HCT116 (cell line): ENCODE measurements around the gene IQSEC3. TPM values are rescaled to one million over a fixed set of nuclear protein-coding genes. Genes with fewer than 3 reads are reported as not detected.
"Not testable (repeated sequence)": the region's sequence is repeated elsewhere in the genome, so short reads cannot be mapped to it uniquely, and the experiment has no call there.

Source experiments
- ATAC-seq: fragments of 200-7000 bp; cut with Tn5 transposase; 2 replicates; pipeline ENCODE4 v1.9.1; 2020; ENCODE audit warnings: mild to moderate bottlenecking, moderate library complexity
- BruUV-seq: library from RNA; stranded (reverse); fragments of 400-500 nt; replicated peaks from 2 replicates; lab custom pipeline; 2021; lab: Mats Ljungman, UMichigan
- CTCF ChIA-PET: fragments of 300-600 bp; sonication (Branson Sonifier 250); formaldehyde crosslinking; loops from one replicate; lab custom pipeline; 2021; ENCODE audit warnings: antibody characterized with exemption; lab: Charles Lee
- POLR2A ChIA-PET: fragments of 300-600, 350-600 bp; sonication (Branson Sonifier 250); formaldehyde crosslinking; loops from one replicate; lab custom pipeline; 2021; ENCODE audit warnings: antibody characterized with exemption; lab: Charles Lee
- RAD21 ChIA-PET, 2 experiments: fragments of 300-600 bp; sonication (Branson Sonifier 250); formaldehyde crosslinking; loops; one replicate each; lab custom pipeline; 2023; ENCODE audit warnings: low total read pairs in 2 of 2; ENCODE audit not compliant: uncharacterized antibody in 2 of 2, unreplicated experiment in 2 of 2, low non-redundant PET in 1 of 2; lab: Charles Lee
- DNase-seq: peaks from one replicate; pipeline ENCODE4 v3.0.0-alpha.2; 2010; ENCODE audit warnings: low read depth, low spot score
- H2AFZ ChIP-seq: fragments of 200-600 bp; shearing (Covaris generic), sonication (generic); 2 replicates; pipeline ENCODE4 v1.6.1; 2017; ENCODE audit warnings: low read depth, mixed run types, mixed read lengths, antibody characterized with exemption, low read length; ENCODE audit not compliant: poor library complexity, severe bottlenecking
- H3K27ac ChIP-seq: 2 replicates; pipeline ENCODE4 v1.5.1; 2012; ENCODE audit warnings: low read depth, low read length
- H3K27me3 ChIP-seq: fragments of 200-600 bp; sonication (generic); 2 replicates; pipeline ENCODE4 v1.6.1; 2016; ENCODE audit warnings: mixed run types, low read length, mixed read lengths; ENCODE audit not compliant: insufficient read depth
- H3K36me3 ChIP-seq, 2 experiments: fragments of 200-500 bp in 1 of 2; fragments of 200-600 bp in 1 of 2; sonication (Bioruptor generic) in 1 of 2; sonication (generic) in 1 of 2; 2 replicates each; pipeline versions ENCODE4 v1.5.1 to v1.6.1; 2014 to 2016; ENCODE audit warnings: low read length in 2 of 2, inconsistent platforms in 1 of 2, mixed read lengths in 1 of 2, mixed run types in 1 of 2; ENCODE audit not compliant: insufficient read depth in 2 of 2, control insufficient read depth in 1 of 2
- H3K4me1 ChIP-seq, 2 experiments: fragments of 200-600 bp in 1 of 2; sonication (generic) in 1 of 2; 2 replicates each; pipeline versions ENCODE4 v1.5.1 to v1.6.1; 2012 to 2017; ENCODE audit warnings: low read length in 2 of 2, inconsistent platforms in 1 of 2, mild to moderate bottlenecking in 1 of 2, mixed read lengths in 1 of 2, mixed run types in 1 of 2, moderate library complexity in 1 of 2; ENCODE audit not compliant: insufficient read depth in 2 of 2, control insufficient read depth in 1 of 2
- H3K4me2 ChIP-seq: fragments of 200-600 bp; sonication (generic); 2 replicates; pipeline ENCODE4 v1.6.1; 2017; ENCODE audit warnings: mixed run types, low read length, mixed read lengths
- H3K4me3 ChIP-seq, 2 experiments: fragments of 200-600 bp in 1 of 2; sonication (generic) in 1 of 2; replicated peaks in 1 of 2; 2 replicates each; pipeline ENCODE4 v1.5.1; 2011 to 2016; ENCODE audit warnings: low read length in 2 of 2, control low read depth in 1 of 2, low read depth in 1 of 2, mild to moderate bottlenecking in 1 of 2, mixed read lengths in 1 of 2, mixed run types in 1 of 2
- H3K79me2 ChIP-seq: fragments of 200-600 bp; sonication (generic); 2 replicates; pipeline ENCODE4 v1.6.1; 2017; ENCODE audit warnings: mild to moderate bottlenecking, mixed run types, low read length, moderate library complexity, mixed read lengths; ENCODE audit not compliant: insufficient read depth
- H3K9ac ChIP-seq: fragments of 200-600 bp; sonication (generic); 2 replicates; pipeline ENCODE4 v1.6.1; 2016; ENCODE audit warnings: low read length, mixed read lengths
- H3K9me2 ChIP-seq: fragments of 200-600 bp; sonication (generic), shearing (Covaris generic); 2 replicates; pipeline ENCODE4 v1.6.1; 2017; ENCODE audit warnings: mixed run types, mild to moderate bottlenecking, moderate library complexity; ENCODE audit not compliant: insufficient read depth
- H3K9me3 ChIP-seq, 2 experiments: fragments of 200-500 bp in 1 of 2; fragments of 200-600 bp in 1 of 2; sonication (Bioruptor generic) in 1 of 2; sonication (generic) in 1 of 2; 2 replicates each; pipeline ENCODE4 v1.6.1; 2014 to 2017; ENCODE audit warnings: low read length in 2 of 2, mixed read lengths in 2 of 2, inconsistent platforms in 1 of 2, low read depth in 1 of 2, mild to moderate bottlenecking in 1 of 2, mixed run types in 1 of 2, moderate library complexity in 1 of 2; ENCODE audit not compliant: control insufficient read depth in 1 of 2, insufficient read depth in 1 of 2
- H4K20me1 ChIP-seq: fragments of 200-600 bp; sonication (generic), shearing (Covaris generic); 2 replicates; pipeline ENCODE4 v1.6.1; 2017; ENCODE audit warnings: mixed run types, mild to moderate bottlenecking, moderate library complexity; ENCODE audit not compliant: insufficient read depth
- ELF1 ChIP-seq: IDR thresholded peaks from 2 replicates; pipeline ENCODE4 v1.6.1; 2012; ENCODE audit warnings: low read depth, borderline replicate concordance
- EZH2 ChIP-seq: fragments of 200-600 bp; sonication (generic); IDR thresholded peaks from 2 replicates; pipeline ENCODE4 v1.6.1; 2017; ENCODE audit warnings: antibody characterized with exemption, mixed run types
- JUND ChIP-seq: IDR thresholded peaks from 2 replicates; pipeline ENCODE4 v1.6.1; 2012
- POLR2AphosphoS5 ChIP-seq: IDR thresholded peaks from 2 replicates; pipeline ENCODE4 v1.6.1; 2011; ENCODE audit warnings: mild to moderate bottlenecking, low read depth, low read length, moderate library complexity
- SIN3A ChIP-seq: IDR thresholded peaks from 2 replicates; pipeline ENCODE4 v1.6.1; 2012; ENCODE audit warnings: low read depth
- SP1 ChIP-seq: IDR thresholded peaks from 2 replicates; pipeline ENCODE4 v1.6.1; 2012; ENCODE audit warnings: low read depth
- SRF ChIP-seq: IDR thresholded peaks from 2 replicates; pipeline ENCODE4 v1.6.1; 2012; ENCODE audit warnings: low read depth
- TCF7L2 ChIP-seq: IDR thresholded peaks from 2 replicates; pipeline ENCODE4 v1.7.0; 2011; ENCODE audit warnings: borderline replicate concordance, inconsistent platforms; ENCODE audit not compliant: insufficient read depth, insufficient read length; ENCODE audit errors: extremely low read depth
- YY1 ChIP-seq: IDR thresholded peaks from 2 replicates; pipeline ENCODE4 v1.6.1; 2011; ENCODE audit warnings: low read length, low read depth, moderate library complexity, mild to moderate bottlenecking; ENCODE audit not compliant: insufficient replicate concordance; ENCODE audit errors: extremely low read depth
- ZFX ChIP-seq: fragments of 450-650 bp; IDR thresholded peaks from 2 replicates; pipeline ENCODE4 v1.6.1; 2017
- ZNF274 ChIP-seq: fragments of 200-500 bp; sonication (Bioruptor generic); IDR thresholded peaks from 2 replicates; pipeline ENCODE4 v1.6.1; 2014; ENCODE audit warnings: mild to moderate bottlenecking, low read depth, low read length, inconsistent platforms
- intact Hi-C: fragments of 100-400 bp; cut with micrococcal nuclease; formaldehyde crosslinking; loops from 2 replicates; pipeline ENCODE4 v1.10.0; 2022
- total RNA-seq: library from RNA; stranded (reverse); gene quantifications from one replicate; pipeline ENCODE4 v1.2.1, GENCODE V29; 2021; ENCODE audit not compliant: unreplicated experiment
- TF ChIP-seq, protein P1 (sequence below): IDR thresholded peaks from 2 replicates; pipeline ENCODE4 v1.6.1; 2012; ENCODE audit warnings: low read depth

Gene IQSEC3
- total RNA-seq, 1 experiment from 2014 or later = not detected

GRCh38 chr12:215116-215515 is 148.5 kb downstream of the IQSEC3 start:
- ChIA-PET CTCF (no interaction called here), POLR2A (no interaction called here), RAD21 (no interaction called here)
- H3K4me2 ChIP-seq = no peak overlapping the region
- H3K9me3 ChIP-seq = no peaks in the 10 kb centered on the region
- no peaks in the 10 kb centered on the region for H3K9me2 ChIP-seq
- BruUV-seq = no TSS peak
- ATAC-seq = no peak
- intact Hi-C loops = loop anchor here (2.0 kb wide), 1 partner anchor 52 kb away; no protein-coding TSS in a partner anchor
- H3K9ac ChIP-seq = no peak overlapping the region
- H3K4me1 ChIP-seq = peaks cover 0 to 2% of the 10 kb centered on the region in 2 experiments; a peak in 1 of 4 replicates
- H4K20me1 ChIP-seq = no peaks in the 10 kb centered on the region
- TF ChIP-seq SP1 = no peak
- no peak for TF ChIP-seq ZNF274
- no peaks in the 10 kb centered on the region for H3K79me2 ChIP-seq
- no peaks in the 10 kb centered on the region for H3K27me3 ChIP-seq
- H2AFZ ChIP-seq = no peak overlapping the region
- no peak for DNase-seq
- H3K4me3 ChIP-seq = no peak overlapping the region
- H3K36me3 ChIP-seq = no peaks in the 10 kb centered on the region
- H3K27ac ChIP-seq = no peak overlapping the region

- H3K9me2 ChIP-seq, H3K4me3 ChIP-seq, H3K9ac ChIP-seq, RAD21 ChIA-PET, H3K4me1 ChIP-seq, intact Hi-C loops, ATAC-seq, H2AFZ ChIP-seq, DNase-seq, H3K36me3 ChIP-seq, POLR2A ChIA-PET, CTCF ChIA-PET, H3K9me3 ChIP-seq, BruUV-seq, H4K20me1 ChIP-seq, H3K79me2 ChIP-seq, H3K27me3 ChIP-seq, H3K4me2 ChIP-seq, H3K27ac ChIP-seq: not testable (repeated sequence)
These were observed 150.5 kb downstream of the IQSEC3 start for GRCh38 chr12:217029-217428.

- ChIA-PET CTCF (no interaction called here), POLR2A (no interaction called here), RAD21 (no interaction called here)
- no TSS peak for BruUV-seq
- ATAC-seq = no peak
- H3K27me3 ChIP-seq = no peaks in the 10 kb centered on the region
- no peak overlapping the region for H3K9ac ChIP-seq
- no peak overlapping the region for H2AFZ ChIP-seq
- no peak for DNase-seq
- H3K4me1 ChIP-seq = peaks cover 0 to 6% of the 10 kb centered on the region in 2 experiments; a peak in 1 of 4 replicates
- no peaks in the 10 kb centered on the region for H3K79me2 ChIP-seq
- H3K9me3 ChIP-seq = no peaks in the 10 kb centered on the region
- H3K4me3 ChIP-seq = no peak overlapping the region
- no peak overlapping the region for H3K4me2 ChIP-seq
- H3K36me3 ChIP-seq = no peaks in the 10 kb centered on the region
- H3K27ac ChIP-seq = no peak overlapping the region
- H4K20me1 ChIP-seq = no peaks in the 10 kb centered on the region
- H3K9me2 ChIP-seq = no peaks in the 10 kb centered on the region
- intact Hi-C loops = no loop called here
- no peak for TF ChIP-seq SP1
- TF ChIP-seq JUND = no peak
- no peak for TF ChIP-seq ZNF274
- TF ChIP-seq EZH2 = no peak
- TF ChIP-seq ELF1 = no peak
- no peak for TF ChIP-seq SIN3A
- TF ChIP-seq POLR2AphosphoS5 = no peak
- TF ChIP-seq, protein P1, sequence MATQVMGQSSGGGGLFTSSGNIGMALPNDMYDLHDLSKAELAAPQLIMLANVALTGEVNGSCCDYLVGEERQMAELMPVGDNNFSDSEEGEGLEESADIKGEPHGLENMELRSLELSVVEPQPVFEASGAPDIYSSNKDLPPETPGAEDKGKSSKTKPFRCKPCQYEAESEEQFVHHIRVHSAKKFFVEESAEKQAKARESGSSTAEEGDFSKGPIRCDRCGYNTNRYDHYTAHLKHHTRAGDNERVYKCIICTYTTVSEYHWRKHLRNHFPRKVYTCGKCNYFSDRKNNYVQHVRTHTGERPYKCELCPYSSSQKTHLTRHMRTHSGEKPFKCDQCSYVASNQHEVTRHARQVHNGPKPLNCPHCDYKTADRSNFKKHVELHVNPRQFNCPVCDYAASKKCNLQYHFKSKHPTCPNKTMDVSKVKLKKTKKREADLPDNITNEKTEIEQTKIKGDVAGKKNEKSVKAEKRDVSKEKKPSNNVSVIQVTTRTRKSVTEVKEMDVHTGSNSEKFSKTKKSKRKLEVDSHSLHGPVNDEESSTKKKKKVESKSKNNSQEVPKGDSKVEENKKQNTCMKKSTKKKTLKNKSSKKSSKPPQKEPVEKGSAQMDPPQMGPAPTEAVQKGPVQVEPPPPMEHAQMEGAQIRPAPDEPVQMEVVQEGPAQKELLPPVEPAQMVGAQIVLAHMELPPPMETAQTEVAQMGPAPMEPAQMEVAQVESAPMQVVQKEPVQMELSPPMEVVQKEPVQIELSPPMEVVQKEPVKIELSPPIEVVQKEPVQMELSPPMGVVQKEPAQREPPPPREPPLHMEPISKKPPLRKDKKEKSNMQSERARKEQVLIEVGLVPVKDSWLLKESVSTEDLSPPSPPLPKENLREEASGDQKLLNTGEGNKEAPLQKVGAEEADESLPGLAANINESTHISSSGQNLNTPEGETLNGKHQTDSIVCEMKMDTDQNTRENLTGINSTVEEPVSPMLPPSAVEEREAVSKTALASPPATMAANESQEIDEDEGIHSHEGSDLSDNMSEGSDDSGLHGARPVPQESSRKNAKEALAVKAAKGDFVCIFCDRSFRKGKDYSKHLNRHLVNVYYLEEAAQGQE = no peak
- TF ChIP-seq YY1 = no peak
- no peak for TF ChIP-seq ZFX
- no peak for TF ChIP-seq SRF
- TF ChIP-seq TCF7L2 = no peak
These were observed 151.7 kb downstream of the IQSEC3 start for GRCh38 chr12:218221-218620.
